Activated naive CD4-positive, alpha-beta T cell treated with Interleukin-2 at 50 U/mL for 16 hours (primary cell): ENCODE data around the gene LLGL2.

Source experiments
- DNase-seq: peaks from one replicate; pipeline ENCODE4 v3.0.0-alpha.2; 2020

The LLGL2 gene

DNA sequence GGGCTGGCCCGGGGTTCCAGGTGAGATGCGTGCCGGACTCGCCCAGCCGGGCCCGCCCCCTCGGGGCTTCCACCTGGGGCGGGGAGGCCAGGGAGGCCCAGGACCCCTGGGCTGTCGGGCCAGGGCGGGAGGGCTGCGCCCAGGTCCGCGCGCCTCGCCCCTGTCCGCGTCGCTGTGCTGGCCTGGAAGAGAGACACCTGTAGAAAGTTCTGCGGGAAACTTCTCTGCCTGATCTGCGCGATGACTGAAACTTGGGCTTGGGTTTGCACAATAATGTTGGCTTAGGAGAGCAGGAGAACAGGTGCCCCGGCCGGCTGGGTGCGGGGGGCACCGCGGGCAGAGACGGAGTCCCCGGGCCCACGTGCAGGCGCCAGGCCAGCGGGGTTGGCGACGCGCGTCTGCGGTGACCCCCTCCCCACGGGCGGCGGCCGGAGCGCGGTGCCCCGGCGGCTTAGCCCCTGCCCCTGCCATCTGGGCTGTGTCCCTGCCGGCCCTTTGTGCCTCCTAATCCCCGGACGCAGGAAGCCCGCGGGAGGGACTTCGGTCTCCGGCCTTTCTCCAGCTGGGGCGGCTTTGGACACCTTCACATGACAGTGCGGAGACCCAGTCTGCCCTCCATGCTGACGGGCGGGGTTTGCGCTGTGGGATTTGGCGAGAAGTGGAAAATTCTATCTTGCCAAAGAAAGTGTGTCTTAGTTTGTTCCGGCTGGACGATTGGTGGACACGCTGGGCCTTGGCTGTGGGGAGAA is 483 bp downstream of the LLGL2 start:
- no peak for DNase-seq

DNA sequence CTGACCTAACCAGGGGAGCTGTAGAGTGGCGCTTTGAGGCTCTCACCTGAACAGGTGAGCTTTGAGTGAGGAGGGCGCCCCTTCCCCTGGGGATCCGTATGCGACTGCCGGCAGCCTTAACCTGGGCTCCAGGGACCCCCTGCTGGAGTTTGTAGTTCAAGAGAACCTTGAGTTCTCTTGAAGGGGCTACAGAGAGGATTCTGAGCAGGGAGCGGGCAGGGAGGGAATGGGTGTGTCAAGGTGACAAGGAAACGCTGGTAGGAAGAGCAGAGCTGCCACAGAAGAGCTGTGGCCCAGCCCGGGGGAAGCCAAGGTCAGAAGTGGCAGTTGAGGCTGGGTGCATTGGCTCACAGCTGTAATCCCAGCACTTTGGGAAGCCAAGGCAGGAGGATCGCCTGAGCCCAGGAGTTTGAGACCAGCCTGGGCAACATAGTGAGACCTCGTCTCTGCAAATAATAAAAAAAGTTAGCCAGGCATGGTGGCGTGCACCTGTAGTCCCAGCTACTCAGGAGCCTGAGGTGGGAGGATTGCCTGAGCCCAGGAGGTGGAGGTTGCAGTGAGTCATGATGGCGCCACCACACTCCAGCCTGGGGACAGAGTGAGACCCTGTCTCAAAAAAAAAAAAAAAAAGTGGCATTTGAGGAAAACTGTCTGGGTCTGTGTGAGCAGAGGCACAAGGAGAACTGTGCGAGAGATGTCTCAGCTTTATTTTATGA is 1.2 kb downstream of the LLGL2 start:
- no peak for DNase-seq

DNA sequence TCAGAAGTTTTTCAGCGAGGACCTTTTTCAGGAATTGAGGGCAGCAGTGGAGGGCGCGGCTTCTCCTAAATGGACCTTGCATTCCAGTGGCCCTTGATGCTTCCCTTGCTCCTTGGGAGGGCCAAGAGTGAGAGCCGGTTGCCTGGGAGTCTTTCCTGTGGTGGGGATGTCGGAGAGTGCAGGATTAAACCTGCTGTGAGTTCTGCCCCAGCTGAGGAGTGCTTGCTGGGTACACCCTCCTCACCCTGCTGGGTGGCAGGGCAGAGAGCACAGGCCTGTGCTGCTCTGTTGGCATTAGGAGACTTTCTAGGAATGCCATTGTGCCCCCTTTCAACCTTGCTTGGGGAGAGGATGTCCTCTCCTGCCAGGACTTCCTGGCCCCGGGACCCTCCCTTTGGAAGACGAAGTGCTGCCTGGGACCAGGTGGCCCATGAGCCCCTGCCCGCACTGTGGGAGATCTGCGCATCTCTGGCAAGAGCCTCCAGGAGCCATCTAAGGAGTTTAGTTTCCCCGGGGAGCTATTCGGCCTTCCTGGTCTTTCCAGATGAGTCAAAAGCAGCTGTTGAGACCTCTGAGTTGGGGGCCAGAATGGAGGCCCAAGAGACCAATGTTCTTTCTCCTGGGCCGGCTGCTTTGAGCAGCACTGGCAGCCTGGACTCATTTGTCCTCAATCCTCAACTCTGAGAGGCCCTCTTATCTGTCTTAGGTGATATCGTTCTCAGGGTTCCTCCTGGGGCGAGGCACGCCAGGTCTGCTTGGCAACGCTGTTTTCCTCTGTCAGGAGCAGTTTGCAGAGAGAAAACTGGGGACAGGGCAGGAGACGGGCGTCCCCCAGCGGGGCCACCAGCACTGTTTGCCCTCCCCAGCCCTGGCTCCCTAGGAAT is 5.6 kb downstream of the LLGL2 start:
- DNase-seq: no peak

DNA sequence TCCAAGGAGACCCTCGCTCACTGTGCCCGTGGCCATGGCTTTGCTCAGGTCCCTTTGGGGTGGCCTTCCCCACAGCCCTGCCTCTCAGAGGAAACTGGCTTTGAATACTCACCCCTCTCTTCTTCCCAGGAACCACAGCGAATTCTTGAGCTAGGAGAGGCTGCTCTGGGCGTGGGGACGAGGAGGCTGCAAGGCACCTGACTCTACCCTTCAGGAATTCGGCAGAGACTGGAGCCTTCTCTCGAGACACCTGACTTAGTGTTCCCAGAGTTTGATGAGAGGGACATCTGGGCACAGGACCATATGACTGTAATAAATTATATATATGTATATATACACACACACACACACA is 6.2 kb downstream of the LLGL2 start:
- DNase-seq: no peak

DNA sequence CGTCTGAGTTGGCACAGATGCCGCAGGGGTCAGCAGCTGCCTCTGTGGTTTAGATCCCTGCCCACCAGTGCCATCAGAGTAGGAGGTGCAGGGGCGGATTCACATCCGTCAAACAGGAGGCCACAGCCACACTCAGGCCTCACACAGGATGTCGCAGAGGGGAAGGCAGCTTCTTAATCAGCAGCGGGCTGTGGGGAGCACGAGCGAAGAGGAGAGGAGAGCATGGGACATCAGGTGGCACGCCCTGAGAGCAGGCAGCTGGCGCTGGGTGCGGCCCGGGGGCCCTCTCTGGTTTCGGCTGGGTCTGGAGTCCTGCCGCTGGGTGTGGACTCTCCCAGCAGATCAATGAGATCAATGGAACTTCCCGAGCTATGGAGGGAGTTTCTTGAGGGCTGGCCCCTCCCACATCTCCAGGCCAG is 9.6 kb downstream of the LLGL2 start:
- peak; percentile 64 for DNase-seq

DNA sequence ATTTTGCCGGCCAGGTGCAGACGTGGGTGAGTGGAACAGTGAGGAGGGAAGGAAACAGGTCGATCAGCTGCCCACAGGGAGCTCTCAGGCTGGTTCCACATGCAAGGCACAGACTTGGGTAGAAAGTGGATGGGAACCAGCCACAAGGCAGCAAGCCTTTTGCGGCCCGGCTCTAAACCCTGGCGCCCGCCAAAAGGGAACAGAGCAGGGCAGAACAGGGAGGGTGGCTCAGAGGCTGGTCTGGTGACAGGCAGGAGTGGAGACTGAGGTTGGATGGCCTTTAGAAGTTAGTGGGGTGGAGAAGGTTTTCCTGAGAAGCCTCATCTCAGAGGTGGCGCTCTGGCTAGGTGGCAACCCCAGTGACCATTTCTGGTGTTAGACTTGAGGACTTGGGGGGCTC is 10.4 kb downstream of the LLGL2 start:
- no peak for DNase-seq

DNA sequence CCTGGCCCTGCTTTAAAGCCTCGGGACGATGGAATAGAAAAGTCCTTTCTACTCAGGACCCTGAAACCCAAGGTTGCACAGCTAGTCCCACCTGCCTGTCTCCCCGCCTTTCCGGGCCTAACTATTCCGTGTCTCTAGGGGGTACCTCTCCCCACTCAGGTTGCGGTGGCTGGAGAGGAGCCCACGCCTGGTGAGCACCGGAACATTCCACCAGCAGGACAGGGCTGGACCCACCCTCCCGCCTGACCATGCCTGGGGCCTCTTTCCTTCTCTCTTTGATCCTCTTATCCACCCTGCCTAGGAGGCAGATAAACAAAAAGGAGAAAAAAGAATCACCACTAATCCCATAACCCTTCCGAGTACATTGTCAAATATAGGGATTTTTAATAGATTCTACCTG is 10.9 kb downstream of the LLGL2 start:
- no peak for DNase-seq

DNA sequence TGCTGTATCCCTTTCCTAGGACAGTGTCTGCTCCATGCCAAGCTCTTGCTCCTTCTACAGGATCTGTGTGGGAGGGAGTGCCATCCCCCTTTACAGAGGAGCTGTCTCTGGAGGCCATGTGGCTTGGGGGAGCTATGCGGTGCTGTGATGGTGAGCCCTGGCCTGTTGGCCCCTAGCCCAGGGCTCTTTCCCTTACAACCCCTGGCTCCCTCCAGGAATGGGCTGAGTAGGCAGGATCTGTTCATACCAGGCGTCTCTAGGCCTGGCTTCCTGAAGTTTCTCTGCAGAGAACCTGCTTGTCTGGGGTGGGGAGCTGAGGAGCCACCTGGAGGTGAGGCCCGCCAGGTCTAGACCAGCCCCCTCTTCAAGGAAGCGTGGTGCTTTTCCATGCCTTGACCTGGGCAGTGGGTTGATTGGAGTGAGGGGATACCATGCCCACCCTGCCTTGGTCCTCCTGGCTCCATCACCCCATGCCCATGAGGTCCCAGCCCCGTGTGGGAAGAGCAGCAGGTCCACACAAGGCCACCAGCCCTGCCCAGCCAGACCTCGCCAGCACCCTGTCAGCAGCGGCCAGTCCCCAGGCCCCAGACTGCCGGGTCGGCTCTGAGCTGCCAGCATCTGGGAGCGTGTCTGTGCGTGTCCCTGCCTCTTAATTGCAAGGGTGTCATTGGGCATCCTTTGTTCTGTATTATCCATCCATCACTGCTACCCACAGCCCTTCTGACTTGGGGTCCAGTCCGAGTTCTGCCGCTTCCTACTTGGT is 14.7 kb downstream of the LLGL2 start:
- DNase-seq: no peak

DNA sequence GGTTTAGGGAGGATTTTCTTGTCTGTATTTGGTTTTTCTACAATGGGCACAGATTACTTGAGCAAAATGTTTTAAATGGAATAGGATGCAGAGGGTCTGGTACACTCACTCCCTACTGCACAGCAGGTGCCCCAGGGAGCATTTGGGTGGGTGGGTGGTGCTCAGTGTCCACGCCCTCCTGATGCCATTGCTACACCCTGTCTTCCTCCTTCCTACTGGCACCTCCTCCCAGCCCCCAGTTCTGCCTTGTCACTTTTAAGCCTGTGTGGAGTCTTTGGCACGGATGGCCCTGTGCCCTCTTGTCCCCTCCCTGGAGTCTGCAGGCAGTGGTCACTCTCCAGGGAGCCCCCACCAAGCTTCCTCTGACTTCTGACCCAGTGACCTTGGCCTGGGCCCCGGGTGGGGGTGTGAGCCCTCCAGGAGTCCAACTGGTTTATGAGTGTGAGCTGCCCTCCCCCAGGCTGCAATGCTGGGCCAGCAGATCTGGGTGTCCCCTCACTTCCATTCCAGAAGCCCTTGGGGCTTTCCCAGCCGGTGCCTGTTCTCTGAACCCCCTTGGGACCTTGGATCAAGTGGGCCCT is 15.5 kb downstream of the LLGL2 start:
- no peak for DNase-seq

DNA sequence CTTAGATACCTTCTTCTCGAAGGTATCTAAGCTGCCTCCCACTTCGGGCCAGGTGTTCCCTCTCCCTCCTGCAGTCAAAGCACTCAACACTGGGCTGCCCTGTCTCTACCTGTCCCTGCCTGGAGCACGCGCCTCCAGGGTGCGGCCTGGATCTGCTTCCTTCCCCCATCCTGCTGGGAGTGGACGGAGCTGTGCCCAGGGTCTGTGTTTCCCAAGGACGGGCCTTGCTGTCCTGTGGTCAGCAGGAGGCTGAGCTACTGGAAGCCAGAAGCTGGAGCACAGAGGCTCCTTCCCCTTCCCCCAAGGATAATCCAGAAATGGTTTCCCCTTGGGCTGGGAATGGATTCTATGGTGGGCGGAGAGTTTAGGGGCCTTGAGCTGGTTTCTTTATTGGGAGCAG is 16.7 kb downstream of the LLGL2 start:
- DNase-seq: no peak

DNA sequence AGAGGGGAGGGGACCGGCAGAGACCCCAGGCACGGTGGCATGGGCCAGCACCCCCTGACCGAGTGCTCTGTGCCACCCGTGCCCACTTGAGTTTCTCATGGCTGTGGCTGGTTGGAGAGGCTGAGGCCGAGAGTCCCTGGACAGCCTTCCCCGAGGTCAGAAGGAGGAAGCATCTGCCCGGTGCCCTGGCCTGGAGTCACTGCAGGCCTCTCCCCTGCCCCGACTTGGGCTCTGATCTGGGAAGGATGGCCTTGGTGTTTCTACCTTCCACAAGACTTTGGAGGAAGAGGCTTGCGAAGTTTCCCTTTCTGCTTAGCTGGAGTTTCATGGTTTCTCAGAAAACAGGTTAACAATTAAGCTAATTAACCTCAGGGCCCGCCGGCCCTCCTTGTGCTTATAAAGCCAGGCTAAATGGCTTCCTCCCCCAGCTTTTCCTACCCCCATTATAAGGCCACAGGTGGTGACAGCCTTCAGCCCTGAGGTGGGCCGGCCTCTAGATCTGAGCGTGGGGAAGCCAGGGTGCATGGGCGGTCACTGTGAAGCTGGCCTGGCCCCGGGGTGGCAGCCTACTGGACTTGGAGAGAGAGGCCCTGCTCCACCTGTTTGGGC is 17.3 kb downstream of the LLGL2 start:
- no peak for DNase-seq

DNA sequence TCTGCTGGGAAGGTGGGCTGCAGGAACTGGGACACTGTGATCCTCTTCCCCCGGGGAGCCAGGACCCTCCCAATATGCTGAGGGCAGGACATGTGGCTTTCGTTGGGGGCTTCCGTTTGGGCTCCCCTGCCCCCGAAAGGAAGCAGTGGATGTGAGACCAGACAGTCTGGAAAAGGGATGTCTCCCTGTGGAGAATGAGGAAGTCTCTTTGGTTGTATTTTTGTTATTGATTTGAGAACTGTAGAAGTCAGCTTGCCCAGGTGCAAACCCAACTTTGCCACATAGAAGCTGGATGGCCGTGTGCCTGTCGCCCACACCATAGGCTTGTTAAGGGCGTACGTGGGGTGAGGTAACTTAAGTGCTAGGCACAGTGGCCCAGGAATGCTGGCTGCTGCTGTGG is 18.8 kb downstream of the LLGL2 start:
- no peak for DNase-seq

DNA sequence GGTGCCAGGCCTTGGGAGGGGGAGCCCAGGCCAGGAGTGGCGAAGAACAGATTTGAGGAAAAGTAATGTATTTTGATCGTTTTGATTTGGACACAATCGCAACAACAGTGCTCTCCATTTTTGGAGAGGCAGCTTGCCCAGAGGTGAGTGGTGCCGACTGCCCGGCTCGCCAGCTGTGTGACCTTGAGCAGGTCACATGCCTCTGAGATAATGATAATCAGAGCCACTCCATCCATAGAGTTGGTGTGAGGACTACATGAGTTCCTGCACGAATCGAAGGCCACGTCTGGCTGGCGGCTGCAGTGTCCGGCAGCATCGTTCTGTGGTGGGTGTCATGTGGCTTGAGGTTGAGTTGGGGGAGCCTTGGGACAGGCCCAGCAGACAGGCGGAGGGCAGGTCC is 20.7 kb downstream of the LLGL2 start:
- no peak for DNase-seq

DNA sequence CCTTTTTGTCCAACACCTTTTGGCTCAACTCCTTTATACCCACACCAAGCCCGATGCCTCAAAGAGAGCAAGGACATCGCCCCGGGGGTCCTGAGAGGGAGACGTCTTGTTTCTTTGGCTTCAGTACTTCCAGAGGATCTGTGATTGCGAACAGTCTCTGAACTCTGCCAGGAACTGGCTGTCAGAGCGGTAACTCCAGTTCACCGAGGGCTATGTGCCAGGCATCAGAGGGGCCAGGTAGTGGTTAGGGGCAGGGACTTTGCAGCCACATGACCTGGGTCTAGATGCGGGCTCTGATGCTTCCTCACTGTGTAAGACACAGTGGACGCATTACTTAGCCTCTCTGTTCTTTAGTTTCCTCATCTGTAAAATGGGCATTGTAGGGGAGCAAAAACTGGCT is 21.6 kb downstream of the LLGL2 start:
- no peak for DNase-seq

DNA sequence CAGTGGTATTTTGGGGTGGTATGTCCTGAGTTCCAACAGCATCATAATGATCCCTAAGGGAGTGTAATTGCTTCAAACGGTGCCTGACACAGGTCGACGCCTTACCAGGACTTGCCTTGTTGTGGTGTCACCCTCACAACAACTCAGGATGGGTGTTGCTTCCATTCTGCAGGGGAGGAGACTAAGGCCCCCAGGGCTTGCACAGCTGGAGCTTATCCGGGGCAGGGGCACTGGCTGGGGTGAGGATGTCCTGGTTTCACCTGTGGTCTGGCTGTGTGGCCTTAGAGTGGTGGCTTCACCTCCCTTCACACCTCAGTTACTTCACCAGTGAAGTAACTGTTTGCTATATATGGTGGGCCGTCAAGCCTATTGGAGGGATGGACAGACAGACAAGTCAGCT is 23.3 kb downstream of the LLGL2 start:
- DNase-seq: no peak

DNA sequence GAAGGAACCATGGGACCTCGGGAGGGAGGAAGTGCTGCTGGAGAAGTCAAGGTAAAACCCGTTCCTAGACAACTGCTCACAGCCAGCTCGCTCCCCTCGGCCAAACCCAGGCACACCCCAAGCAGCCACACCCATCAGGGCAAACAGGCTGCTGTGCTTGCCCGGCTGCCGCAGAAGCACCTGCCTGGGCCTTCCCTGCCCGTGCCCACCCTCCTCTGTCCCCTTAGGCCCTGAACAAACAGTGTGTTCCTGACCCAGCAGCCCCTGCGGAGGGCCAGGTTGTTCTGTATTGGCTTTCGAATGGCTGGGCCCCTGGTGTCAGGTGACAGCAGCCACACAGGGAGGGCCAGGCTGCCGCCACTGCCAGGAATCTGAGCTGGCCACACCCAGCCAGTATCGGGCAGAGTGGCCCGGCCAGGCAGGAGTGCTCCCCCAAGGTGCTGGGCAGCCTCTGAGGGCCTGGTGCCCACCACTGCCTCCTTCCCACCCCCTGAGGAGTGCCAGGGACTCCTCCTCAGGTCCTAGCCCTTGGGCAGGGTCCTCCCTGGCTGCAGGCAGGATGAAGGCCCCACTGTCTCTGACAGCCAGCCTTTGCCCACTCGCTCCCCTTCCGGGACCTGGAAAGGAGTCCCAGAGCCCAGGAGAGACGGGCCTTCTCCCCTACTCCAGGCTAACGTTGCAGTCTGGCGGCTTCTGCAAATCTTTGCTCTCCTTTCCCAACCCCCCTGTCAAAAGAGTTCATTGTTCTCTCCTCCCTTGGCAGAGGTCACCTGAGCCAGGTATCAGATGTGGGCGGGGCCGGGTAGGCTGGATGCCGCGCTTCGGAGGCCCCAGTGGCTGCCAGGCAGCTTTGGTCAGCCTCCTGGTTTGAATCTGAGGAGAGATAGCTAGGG is 24.0 kb downstream of the LLGL2 start:
- DNase-seq: no peak

DNA sequence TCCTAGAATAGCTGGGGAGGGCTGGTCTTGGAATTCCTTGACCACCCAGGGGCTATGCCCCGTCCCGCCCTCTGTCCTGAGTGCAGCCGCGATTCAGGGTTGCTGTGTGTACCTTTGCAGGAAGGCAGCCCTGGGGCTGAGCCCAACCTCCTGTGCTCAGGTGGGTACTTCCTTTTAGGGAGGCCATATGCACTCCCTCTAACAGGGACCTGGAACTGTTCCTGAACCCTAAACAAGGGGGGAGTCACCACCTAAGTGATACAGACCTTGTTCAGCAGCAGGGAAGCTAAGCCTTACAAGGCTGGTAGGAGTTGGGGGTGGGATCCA is 24.6 kb downstream of the LLGL2 start:
- DNase-seq: no peak

DNA sequence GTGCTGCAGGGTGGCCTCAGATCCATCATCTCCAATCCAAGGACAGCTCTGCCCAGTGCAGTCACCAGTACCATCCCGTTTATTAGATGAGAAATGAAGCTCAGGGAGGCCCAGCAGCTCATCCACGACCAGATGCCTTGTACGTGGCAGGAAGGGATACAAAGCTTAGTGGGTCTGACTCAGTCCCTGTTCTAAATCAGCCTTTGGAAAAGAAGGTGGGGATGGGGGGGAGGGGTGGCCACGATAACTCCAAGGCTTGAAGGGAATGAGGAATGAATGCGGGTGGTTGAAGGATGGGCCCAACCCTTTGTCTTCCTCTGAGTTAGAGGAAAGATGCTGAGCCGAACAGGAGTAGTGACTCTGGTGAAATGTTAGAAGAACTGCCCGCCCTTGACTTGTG is 25.8 kb downstream of the LLGL2 start:
- no peak for DNase-seq

DNA sequence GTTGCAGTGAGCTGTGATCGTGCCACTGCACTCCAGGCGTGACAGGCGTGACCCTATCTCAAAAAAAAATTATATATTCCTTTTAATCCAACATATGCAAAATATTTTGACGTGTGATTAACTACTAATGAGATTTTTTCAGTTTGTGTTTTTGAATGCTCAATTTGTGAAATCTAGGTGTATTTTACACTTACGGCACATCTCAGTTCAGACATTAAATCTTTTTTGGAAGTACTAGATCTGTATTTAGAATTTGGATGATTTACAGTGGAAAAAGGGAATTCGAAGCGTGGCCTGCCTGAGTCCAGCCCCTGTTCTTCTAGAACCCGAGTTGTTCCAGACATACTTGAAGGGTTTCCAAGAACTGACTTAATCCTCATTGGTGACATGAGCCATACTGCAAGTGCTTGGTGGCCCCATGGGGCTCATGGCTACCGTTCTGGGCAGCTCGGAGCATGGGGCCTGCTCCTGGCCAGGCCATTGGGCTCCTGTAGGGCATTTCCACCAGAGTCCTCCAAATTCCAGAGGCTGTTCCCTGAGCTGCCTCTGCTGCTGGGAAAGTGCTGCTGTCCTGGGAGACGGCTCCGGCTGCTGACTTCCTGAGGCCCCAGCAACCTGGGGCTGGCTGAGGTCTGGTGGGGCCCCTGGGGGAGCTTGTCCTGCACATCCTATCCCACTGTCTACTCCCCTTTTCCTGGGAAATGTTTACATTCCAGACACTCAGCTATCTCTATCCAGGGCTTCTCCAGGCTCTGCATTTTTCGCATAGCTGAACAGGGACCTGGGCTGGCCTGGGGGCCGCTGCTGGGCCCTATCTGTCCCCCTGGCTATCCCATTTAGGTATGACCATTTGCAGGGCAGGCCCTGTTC is 27.2 kb downstream of the LLGL2 start:
- no peak for DNase-seq
